ENCODE results near the gene TM9SF1.

- TF ChIP-seq LEF1 (IDR thresholded peaks at IDR 0.05; ENCODE audit: borderline replicate concordance) (peak; percentile 68; the same call in 1 of the 2 replicates), L3MBTL2 (conservative IDR thresholded peaks at IDR 0.05) (peak; percentile 75), SP1 (IDR thresholded peaks at IDR 0.05) (no peak), ZNF384 (IDR thresholded peaks at IDR 0.05) (no peak), NFRKB (IDR thresholded peaks at IDR 0.05) (no peak), FOXA1 (IDR thresholded peaks at IDR 0.05) (no peak), FOXM1 (IDR thresholded peaks at IDR 0.05; ENCODE audit: borderline replicate concordance) (peak; percentile 54; the same call in 1 of the 2 replicates)
Observed at GRCh38 chr14:24188251-24189058, 6.8 kb downstream of the TM9SF1 start, which contains the start of gene IPO4.
